ENCODE data around the gene ING2.
"Not testable (repeated sequence)": the region's sequence is repeated elsewhere in the genome, so short reads cannot be mapped to it uniquely, and the experiment has no call there.

GRCh38 chr4:183465879-183466278 is 39.0 kb upstream of the ING2 start:
- TF ChIP-seq, protein P1, sequence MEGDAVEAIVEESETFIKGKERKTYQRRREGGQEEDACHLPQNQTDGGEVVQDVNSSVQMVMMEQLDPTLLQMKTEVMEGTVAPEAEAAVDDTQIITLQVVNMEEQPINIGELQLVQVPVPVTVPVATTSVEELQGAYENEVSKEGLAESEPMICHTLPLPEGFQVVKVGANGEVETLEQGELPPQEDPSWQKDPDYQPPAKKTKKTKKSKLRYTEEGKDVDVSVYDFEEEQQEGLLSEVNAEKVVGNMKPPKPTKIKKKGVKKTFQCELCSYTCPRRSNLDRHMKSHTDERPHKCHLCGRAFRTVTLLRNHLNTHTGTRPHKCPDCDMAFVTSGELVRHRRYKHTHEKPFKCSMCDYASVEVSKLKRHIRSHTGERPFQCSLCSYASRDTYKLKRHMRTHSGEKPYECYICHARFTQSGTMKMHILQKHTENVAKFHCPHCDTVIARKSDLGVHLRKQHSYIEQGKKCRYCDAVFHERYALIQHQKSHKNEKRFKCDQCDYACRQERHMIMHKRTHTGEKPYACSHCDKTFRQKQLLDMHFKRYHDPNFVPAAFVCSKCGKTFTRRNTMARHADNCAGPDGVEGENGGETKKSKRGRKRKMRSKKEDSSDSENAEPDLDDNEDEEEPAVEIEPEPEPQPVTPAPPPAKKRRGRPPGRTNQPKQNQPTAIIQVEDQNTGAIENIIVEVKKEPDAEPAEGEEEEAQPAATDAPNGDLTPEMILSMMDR (conservative IDR thresholded peaks at IDR 0.05; ENCODE audit: low read depth, low read length) = not testable (repeated sequence)
- TF ChIP-seq EZH2 (IDR thresholded peaks at IDR 0.05; ENCODE audit: borderline replicate concordance, low read depth, low read length, poor library complexity, severe bottlenecking) = not testable (repeated sequence)
